NCI-H1048 (cell line): Measurements from ENCODE around the gene CCDC78.
A peak's percentile ranks its signal among the peaks of the same experiment; 100 is the strongest.
"Not testable (repeated sequence)": the region's sequence is repeated elsewhere in the genome, so short reads cannot be mapped to it uniquely, and the experiment has no call there.

Experiments
- DNase-seq: peaks from one replicate; lab custom pipeline; 2025; lab: John Stamatoyannopoulos, UW

CCDC78 gene

GRCh38 chr16:723695-724094, 2.5 kb downstream of the CCDC78 start:
- no peak for DNase-seq

GRCh38 chr16:722835-723633, 3.2 kb downstream of the CCDC78 start:
- DNase-seq = no peak

GRCh38 chr16:721765-722540, 4.3 kb downstream of the CCDC78 start:
- no peak for DNase-seq

GRCh38 chr16:720990-721764, 5.1 kb downstream of the CCDC78 start, which contains the start of gene ANTKMT:
Gene ANTKMT, plus strand, starts transcription at chr16:721146. Its CDS starts 129 bp downstream, at chr16:721275.
- DNase-seq = peak; percentile 48

GRCh38 chr16:720447-720989, 5.7 kb downstream of the CCDC78 start:
- DNase-seq = no peak

GRCh38 chr16:719815-720446, 6.3 kb downstream of the CCDC78 start:
- DNase-seq = no peak

GRCh38 chr16:718922-719321, 7.3 kb downstream of the CCDC78 start:
- no peak for DNase-seq

GRCh38 chr16:718389-718788, 7.9 kb downstream of the CCDC78 start:
- no peak for DNase-seq

- DNase-seq = no peak
Measured at GRCh38 chr16:717450-718245, 8.6 kb downstream of the CCDC78 start.

GRCh38 chr16:716768-717325, 9.4 kb downstream of the CCDC78 start:
- no peak for DNase-seq

GRCh38 chr16:716200-716568, 10.1 kb downstream of the CCDC78 start:
- DNase-seq = no peak

GRCh38 chr16:715477-716199, 10.6 kb downstream of the CCDC78 start:
- no peak for DNase-seq

GRCh38 chr16:714558-715476, 11.4 kb downstream of the CCDC78 start, which contains the start of gene METRN:
Gene METRN, plus strand, starts transcription at chr16:715118. Its CDS starts 172 bp downstream, at chr16:715290.
- peak; percentile 14 for DNase-seq

- DNase-seq = no peak
Measured at GRCh38 chr16:714079-714478, 12.2 kb downstream of the CCDC78 start.

- not testable (repeated sequence) for DNase-seq
Measured at GRCh38 chr16:712740-713250, 13.4 kb downstream of the CCDC78 start.

GRCh38 chr16:711548-712320, 14.5 kb downstream of the CCDC78 start:
- DNase-seq = no peak

GRCh38 chr16:711084-711483, 15.2 kb downstream of the CCDC78 start:
- no peak for DNase-seq
